ENCODE data around the gene PDZD4.

DNA sequence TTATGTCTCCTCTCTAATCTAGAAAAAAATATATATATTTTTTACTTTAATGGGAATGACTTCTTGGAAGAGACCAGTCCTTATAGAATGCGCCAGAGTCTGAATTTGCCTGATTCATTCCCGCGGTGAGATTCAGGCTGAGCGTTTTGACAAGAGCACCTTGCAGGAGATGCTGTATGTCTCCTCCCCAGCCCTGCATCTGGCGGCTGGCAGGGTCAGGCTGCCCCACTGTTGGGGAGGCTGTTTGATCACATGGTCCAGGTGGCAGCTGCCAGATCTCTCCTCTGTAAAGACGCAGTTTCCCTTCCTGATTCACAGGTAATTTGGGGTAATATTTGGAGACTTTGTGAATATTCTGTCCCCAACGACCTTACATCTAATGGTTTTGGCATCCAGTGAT, 9.7 kb downstream of the PDZD4 start:
- TF ChIP-seq EZH2 (IDR thresholded peaks at IDR 0.05; ENCODE audit: insufficient read depth, poor library complexity, severe bottlenecking) = no peak
- TF ChIP-seq EZH2phosphoT487 (IDR thresholded peaks at IDR 0.05; ENCODE audit: insufficient read depth, low read depth) = no peak

Data from GM23248 (cell line).